ENCODE results near the gene RPL28. TPM values are rescaled to one million over a fixed set of nuclear protein-coding genes. Genes with fewer than 3 reads are reported as not detected.
A peak's percentile ranks its signal among the peaks of the same experiment; 100 is the strongest.

Gene RPL28
- total and polyA plus RNA-seq, 2 of the 4 experiments (the other 2 are of a cell fraction) = 386 to 1,693 TPM

DNA sequence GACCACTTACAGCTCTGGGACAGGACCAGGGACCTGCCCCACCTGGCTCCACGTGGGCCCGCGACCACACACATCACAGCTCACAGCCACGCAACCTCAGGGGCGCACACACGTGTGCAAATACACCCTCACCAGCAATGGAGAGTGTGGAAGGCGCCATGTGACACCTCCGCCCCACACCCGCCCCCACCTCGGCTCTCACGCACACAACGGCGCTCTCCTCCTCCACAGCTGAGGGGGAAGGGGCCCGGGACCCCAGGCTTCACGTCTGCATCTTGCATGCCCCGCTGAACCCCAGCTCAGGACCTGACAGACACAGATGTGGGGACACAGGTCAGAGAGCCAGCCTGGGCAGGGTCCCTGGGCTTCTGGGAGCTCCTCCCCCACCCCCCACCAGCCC lies 63.7 kb downstream of the RPL28 start:
- Histone ChIP-seq H4K20me1 (ENCODE audit: insufficient read depth, low read length) (peaks cover 22% of the 10 kb centered on the region; the same call in 1 of the 2 replicates), H2AK5ac (ENCODE audit: low read depth, low read length) (no peak overlapping the region), H3K4me2 (ENCODE audit: low read depth, low read length) (no peak overlapping the region), H3K14ac (replicated peaks; ENCODE audit: low read depth, low read length) (no peak overlapping the region), H2BK5ac (ENCODE audit: low read depth, low read length, poor library complexity, severe bottlenecking) (no peak overlapping the region), H3K79me1 (ENCODE audit: low read depth in 1 of 2, low read length in 2 of 2) (no peaks in the 10 kb centered on the region; a peak in 1 of 4 replicates), H3K9ac (ENCODE audit: low read depth, low read length) (no peak overlapping the region), H2BK20ac (ENCODE audit: low read depth, low read length) (no peak overlapping the region), H2BK120ac (ENCODE audit: low read depth, low read length) (no peak overlapping the region), H2AFZ (replicated peaks; ENCODE audit: low read length, poor library complexity) (peak overlapping the region; percentile 32), H2AK9ac (replicated peaks; ENCODE audit: low read depth, low read length, poor library complexity) (no peak overlapping the region), H3K27me3 (ENCODE audit: control insufficient read depth, insufficient read depth, low read length) (peaks cover 50% of the 10 kb centered on the region), H3K36me3 (ENCODE audit: control insufficient read depth, insufficient read depth, low read length) (no peaks in the 10 kb centered on the region), H3K4ac (ENCODE audit: low read depth, low read length) (no peak overlapping the region), H3K23ac (ENCODE audit: low read depth, low read length) (no peak overlapping the region), H3K9me3 (ENCODE audit: control insufficient read depth, insufficient read depth, low read length) (no peaks in the 10 kb centered on the region), H3K9me1 (ENCODE audit: insufficient read depth, low read length) (peaks cover 2% of the 10 kb centered on the region; the same call in 1 of the 2 replicates), H4K91ac (ENCODE audit: insufficient read depth, low read depth, low read length) (no peak overlapping the region), H3K18ac (ENCODE audit: low read depth, low read length) (no peak overlapping the region), H3K4me3 (ENCODE audit: insufficient read depth, low read depth, low read length) (no peak overlapping the region), H3K56ac (ENCODE audit: extremely low read depth, insufficient read depth, low read length) (no peak overlapping the region), H4K8ac (ENCODE audit: low read depth in 2 of 2, low read length in 2 of 2) (no peak overlapping the region), H3K27ac (ENCODE audit: insufficient read depth, low read length) (no peak overlapping the region), H4K5ac (ENCODE audit: low read depth, low read length) (no peak overlapping the region), H3K4me1 (ENCODE audit: control insufficient read depth, insufficient read depth, low read length) (peaks cover 2% of the 10 kb centered on the region; the same call in 1 of the 2 replicates), H2BK15ac (ENCODE audit: low read depth, low read length) (no peak overlapping the region)
- WGBS, 2 experiments (ENCODE audit: extremely low coverage in 2 of 2, insufficient read length in 1 of 2) = 23% methylated on average over 8 of the region's 16 CpGs; no CpG with 5 or more reads in 1 of the 2 experiments
- intact Hi-C loops (cut with micrococcal nuclease) = no loop called here
- no peak for DNase-seq
- dilution Hi-C loops (cut with HindIII; ENCODE audit: low sequenced_read_pairs, unreplicated experiment) = no loop called here
- in situ Hi-C loops (cut with MboI; ENCODE audit: low sequenced_read_pairs) = no loop called here
- BruUV-seq (replicated peaks) = no TSS peak
- no peak for TF ChIP-seq BHLHE40 (IDR thresholded peaks at IDR 0.05; ENCODE audit: low read depth, low read length)
- TF ChIP-seq RCOR1 (IDR thresholded peaks at IDR 0.05; ENCODE audit: insufficient replicate concordance, low read length) = no peak
- TF ChIP-seq MXI1 (IDR thresholded peaks at IDR 0.05; ENCODE audit: borderline replicate concordance, low read depth, low read length) = no peak
- TF ChIP-seq MAZ (IDR thresholded peaks at IDR 0.05; ENCODE audit: borderline replicate concordance, low read depth, low read length) = no peak
- no peak for TF ChIP-seq FOS (IDR thresholded peaks at IDR 0.05; ENCODE audit: low read depth, low read length)
- TF ChIP-seq, protein P1, sequence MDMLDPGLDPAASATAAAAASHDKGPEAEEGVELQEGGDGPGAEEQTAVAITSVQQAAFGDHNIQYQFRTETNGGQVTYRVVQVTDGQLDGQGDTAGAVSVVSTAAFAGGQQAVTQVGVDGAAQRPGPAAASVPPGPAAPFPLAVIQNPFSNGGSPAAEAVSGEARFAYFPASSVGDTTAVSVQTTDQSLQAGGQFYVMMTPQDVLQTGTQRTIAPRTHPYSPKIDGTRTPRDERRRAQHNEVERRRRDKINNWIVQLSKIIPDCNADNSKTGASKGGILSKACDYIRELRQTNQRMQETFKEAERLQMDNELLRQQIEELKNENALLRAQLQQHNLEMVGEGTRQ (IDR thresholded peaks at IDR 0.05; ENCODE audit: low read depth, low read length) = no peak
- no peak for TF ChIP-seq POLR2A (IDR thresholded peaks at IDR 0.05; ENCODE audit: low read depth, low read length)
- no peak for TF ChIP-seq SMC3 (IDR thresholded peaks at IDR 0.05; ENCODE audit: low read depth, low read length)
- TF ChIP-seq, protein P2, sequence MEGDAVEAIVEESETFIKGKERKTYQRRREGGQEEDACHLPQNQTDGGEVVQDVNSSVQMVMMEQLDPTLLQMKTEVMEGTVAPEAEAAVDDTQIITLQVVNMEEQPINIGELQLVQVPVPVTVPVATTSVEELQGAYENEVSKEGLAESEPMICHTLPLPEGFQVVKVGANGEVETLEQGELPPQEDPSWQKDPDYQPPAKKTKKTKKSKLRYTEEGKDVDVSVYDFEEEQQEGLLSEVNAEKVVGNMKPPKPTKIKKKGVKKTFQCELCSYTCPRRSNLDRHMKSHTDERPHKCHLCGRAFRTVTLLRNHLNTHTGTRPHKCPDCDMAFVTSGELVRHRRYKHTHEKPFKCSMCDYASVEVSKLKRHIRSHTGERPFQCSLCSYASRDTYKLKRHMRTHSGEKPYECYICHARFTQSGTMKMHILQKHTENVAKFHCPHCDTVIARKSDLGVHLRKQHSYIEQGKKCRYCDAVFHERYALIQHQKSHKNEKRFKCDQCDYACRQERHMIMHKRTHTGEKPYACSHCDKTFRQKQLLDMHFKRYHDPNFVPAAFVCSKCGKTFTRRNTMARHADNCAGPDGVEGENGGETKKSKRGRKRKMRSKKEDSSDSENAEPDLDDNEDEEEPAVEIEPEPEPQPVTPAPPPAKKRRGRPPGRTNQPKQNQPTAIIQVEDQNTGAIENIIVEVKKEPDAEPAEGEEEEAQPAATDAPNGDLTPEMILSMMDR (conservative IDR thresholded peaks at IDR 0.05; ENCODE audit: low read depth, low read length) = no peak
- no peak for TF ChIP-seq MAFK (IDR thresholded peaks at IDR 0.05; ENCODE audit: low read depth, low read length)
- TF ChIP-seq RFX5 (IDR thresholded peaks at IDR 0.05; ENCODE audit: low read depth, low read length) = no peak
- TF ChIP-seq NFE2L2 (IDR thresholded peaks at IDR 0.05; ENCODE audit: low read depth, low read length) = no peak
- TF ChIP-seq CEBPB (IDR thresholded peaks at IDR 0.05; ENCODE audit: low read depth, low read length) = no peak
- TF ChIP-seq, protein P3, sequence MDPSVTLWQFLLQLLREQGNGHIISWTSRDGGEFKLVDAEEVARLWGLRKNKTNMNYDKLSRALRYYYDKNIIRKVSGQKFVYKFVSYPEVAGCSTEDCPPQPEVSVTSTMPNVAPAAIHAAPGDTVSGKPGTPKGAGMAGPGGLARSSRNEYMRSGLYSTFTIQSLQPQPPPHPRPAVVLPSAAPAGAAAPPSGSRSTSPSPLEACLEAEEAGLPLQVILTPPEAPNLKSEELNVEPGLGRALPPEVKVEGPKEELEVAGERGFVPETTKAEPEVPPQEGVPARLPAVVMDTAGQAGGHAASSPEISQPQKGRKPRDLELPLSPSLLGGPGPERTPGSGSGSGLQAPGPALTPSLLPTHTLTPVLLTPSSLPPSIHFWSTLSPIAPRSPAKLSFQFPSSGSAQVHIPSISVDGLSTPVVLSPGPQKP (IDR thresholded peaks at IDR 0.05; ENCODE audit: borderline replicate concordance, low read depth, low read length) = no peak
- TF ChIP-seq RAD21 (IDR thresholded peaks at IDR 0.05; ENCODE audit: low read length) = no peak
- no peak for TF ChIP-seq CHD1 (IDR thresholded peaks at IDR 0.05; ENCODE audit: low read depth, low read length)
- POLR2A ChIA-PET (ENCODE audit: unreplicated experiment) = no interaction called here
- CTCF ChIA-PET = no interaction called here
- ATAC-seq (ENCODE audit: low read depth) = no peak

Measured in IMR-90 (cell line).